Mesenchymal stem cell (in vitro differentiated cells and primary cell): ENCODE data around the gene INSYN2B. TPM values are rescaled to one million over a fixed set of nuclear protein-coding genes. Genes with fewer than 3 reads are reported as not detected.

ENCODE experiments used
- DNase-seq: peaks from one replicate; pipeline ENCODE4 v3.0.0-alpha.2; 2013
- H2AFZ ChIP-seq: one replicate; pipeline ENCODE4 v1.6.1; 2013; ENCODE audit warnings: low read depth, mild to moderate bottlenecking, control low read depth, inconsistent platforms, low read length, moderate library complexity
- H2AK5ac ChIP-seq: 2 replicates; pipeline ENCODE4 v1.6.1; 2013; ENCODE audit warnings: low read length, moderate library complexity, mild to moderate bottlenecking, inconsistent platforms; ENCODE audit not compliant: severe bottlenecking
- H2BK120ac ChIP-seq: one replicate; pipeline ENCODE4 v1.6.1; 2013; ENCODE audit warnings: low read depth, mild to moderate bottlenecking, inconsistent platforms, low read length, moderate library complexity
- H2BK12ac ChIP-seq, 2 experiments: one replicate each; pipeline ENCODE4 v1.6.1; 2013; ENCODE audit warnings: inconsistent platforms in 2 of 2, low read length in 2 of 2, mild to moderate bottlenecking in 2 of 2, moderate library complexity in 2 of 2, control low read depth in 1 of 2
- H2BK15ac ChIP-seq: one replicate; pipeline ENCODE4 v1.6.1; 2013; ENCODE audit warnings: mild to moderate bottlenecking, low read depth, inconsistent platforms; ENCODE audit not compliant: poor library complexity, severe bottlenecking
- H2BK5ac ChIP-seq: 2 replicates; pipeline ENCODE4 v1.6.1; 2013; ENCODE audit warnings: low read depth, mild to moderate bottlenecking, low read length, control low read depth, inconsistent platforms; ENCODE audit not compliant: poor library complexity, severe bottlenecking
- H3K14ac ChIP-seq, 2 experiments: one replicate each; pipeline ENCODE4 v1.6.1; 2013; ENCODE audit warnings: inconsistent platforms in 2 of 2, low read length in 2 of 2, control low read depth in 1 of 2, mild to moderate bottlenecking in 1 of 2, moderate library complexity in 1 of 2
- H3K18ac ChIP-seq, 2 experiments: one replicate each; pipeline ENCODE4 v1.6.1; 2013; ENCODE audit warnings: inconsistent platforms in 2 of 2, low read length in 2 of 2, control low read depth in 1 of 2, low read depth in 1 of 2, mild to moderate bottlenecking in 1 of 2
- H3K23ac ChIP-seq, 2 experiments: one replicate each; pipeline ENCODE4 v1.6.1; 2013; ENCODE audit warnings: inconsistent platforms in 2 of 2, low read length in 2 of 2, mild to moderate bottlenecking in 2 of 2, moderate library complexity in 2 of 2, control low read depth in 1 of 2
- H3K27ac ChIP-seq: 2 replicates; pipeline ENCODE4 v1.5.1; 2013; ENCODE audit warnings: mild to moderate bottlenecking, moderate library complexity, low read length, control low read depth, inconsistent platforms; ENCODE audit not compliant: poor library complexity, severe bottlenecking
- H3K27me3 ChIP-seq, 2 experiments: 2 replicates each; pipeline versions ENCODE4 v1.6.1 to v1.7.0; 2013; ENCODE audit warnings: low read length in 2 of 2, mild to moderate bottlenecking in 2 of 2, moderate library complexity in 2 of 2, control low read depth in 1 of 2, inconsistent platforms in 1 of 2; ENCODE audit not compliant: control insufficient read depth in 1 of 2, insufficient read depth in 1 of 2
- H3K36me3 ChIP-seq, 2 experiments: 2 replicates each; pipeline versions ENCODE4 v1.6.1 to v1.7.0; 2013; ENCODE audit warnings: low read length in 2 of 2, control low read depth in 1 of 2, inconsistent platforms in 1 of 2, low read depth in 1 of 2, mild to moderate bottlenecking in 1 of 2; ENCODE audit not compliant: insufficient read depth in 2 of 2, control insufficient read depth in 1 of 2
- H3K4ac ChIP-seq, 2 experiments: one replicate each; pipeline ENCODE4 v1.6.1; 2013; ENCODE audit warnings: inconsistent platforms in 2 of 2, low read length in 2 of 2, mild to moderate bottlenecking in 2 of 2, moderate library complexity in 2 of 2, control low read depth in 1 of 2, low read depth in 1 of 2
- H3K4me1 ChIP-seq: 2 replicates; pipeline ENCODE4 v1.6.1; 2013; ENCODE audit warnings: low read depth, low read length, control low read depth; ENCODE audit not compliant: control insufficient read depth, insufficient read depth
- H3K4me2 ChIP-seq: 2 replicates; pipeline ENCODE4 v1.6.1; 2013; ENCODE audit warnings: low read length, mild to moderate bottlenecking, inconsistent platforms; ENCODE audit not compliant: poor library complexity, severe bottlenecking
- H3K4me3 ChIP-seq, 2 experiments: 2 replicates each; pipeline versions ENCODE4 v1.5.1 to v1.7.0; 2013; ENCODE audit warnings: low read length in 2 of 2, mild to moderate bottlenecking in 2 of 2, control low read depth in 1 of 2, low read depth in 1 of 2; ENCODE audit not compliant: insufficient read depth in 1 of 2
- H3K79me1 ChIP-seq: replicated peaks from 2 replicates; pipeline ENCODE4 v1.6.1; 2013; ENCODE audit warnings: mild to moderate bottlenecking, control low read depth, low read length, inconsistent platforms; ENCODE audit not compliant: poor library complexity, severe bottlenecking
- H3K9ac ChIP-seq: 2 replicates; pipeline ENCODE4 v1.7.0; 2013; ENCODE audit warnings: mild to moderate bottlenecking, low read length, moderate library complexity
- H3K9me3 ChIP-seq: 2 replicates; pipeline ENCODE4 v1.7.0; 2013; ENCODE audit warnings: mild to moderate bottlenecking, low read length; ENCODE audit not compliant: control insufficient read depth
- H4K8ac ChIP-seq: one replicate; pipeline ENCODE4 v1.6.1; 2013; ENCODE audit warnings: inconsistent platforms, mild to moderate bottlenecking, low read length, moderate library complexity
- H4K91ac ChIP-seq: one replicate; pipeline ENCODE4 v1.6.1; 2013; ENCODE audit warnings: mild to moderate bottlenecking, low read length, inconsistent platforms
- WGBS: methylation state at CpG from one replicate; pipeline ENCODE4 v1.1.7; 2013; ENCODE audit warnings: mixed read lengths; 5-methylcytosine and 5-hydroxymethylcytosine counted together
- polyA plus RNA-seq, 2 experiments: library from polyadenylated mRNA; stranded (reverse); fragments of 200-250 nt; gene quantifications; one replicate each; pipeline ENCODE4 v1.2.3, GENCODE V29; 2013

Gene INSYN2B
- polyA plus RNA-seq (2013, experiment 1 of 2), result 10.6 TPM
- polyA plus RNA-seq (2013, experiment 2 of 2), result 10.6 TPM

DNA sequence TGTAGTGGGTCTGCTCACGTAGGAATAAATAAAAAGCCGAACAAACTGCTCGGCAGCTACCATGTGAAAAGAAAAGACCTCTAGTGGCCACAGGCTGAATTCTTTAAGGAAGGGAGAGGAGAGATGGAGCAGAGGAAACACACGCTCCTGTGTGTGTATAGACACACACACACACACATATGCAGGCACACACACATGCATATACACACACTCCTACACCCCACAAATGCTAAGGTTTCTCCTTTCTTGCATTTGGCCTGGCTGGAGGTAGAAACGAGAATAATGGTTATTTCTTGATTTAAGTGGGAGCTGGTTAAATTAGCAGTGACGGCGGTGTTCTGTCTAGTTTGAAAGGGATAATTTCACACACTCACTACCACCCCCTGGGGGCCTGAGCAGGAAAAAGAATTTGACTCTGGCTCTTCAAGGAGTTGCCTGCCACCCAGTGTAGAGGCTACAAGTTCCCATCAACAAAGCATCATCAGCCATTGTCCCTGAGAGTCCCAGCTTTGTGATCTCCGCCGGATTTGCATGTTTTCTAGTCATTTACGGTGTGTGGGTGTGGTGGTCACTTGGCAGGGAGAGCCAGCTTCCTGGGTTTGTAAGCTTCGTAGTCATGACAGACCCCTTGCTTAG lies at the start of gene INSYN2B:
Gene INSYN2B (minus strand): TSS at position 78 of the 636 bp plus-strand sequence. CDS start 96,597 bp downstream, outside the sequence.
- WGBS, result 11% methylated on average over 6 of the region's 11 CpGs
- H3K36me3 ChIP-seq, result no peaks in the 10 kb centered on the region
- H3K4me3 ChIP-seq, result peak within 1 kb of the TSS in 1 of 2 experiments; percentile 85
- H3K79me1 ChIP-seq, result peaks cover 2% of the 10 kb centered on the region
- H3K4ac ChIP-seq, result peak within 1 kb of the TSS in 1 of 2 experiments; percentile 79
- no peak within 1 kb of the TSS for H2BK15ac ChIP-seq
- H2BK120ac ChIP-seq, result peak within 1 kb of the TSS; percentile 23
- H3K27ac ChIP-seq, result peak within 1 kb of the TSS; percentile 63
- peak within 1 kb of the TSS; percentile 50 for H4K8ac ChIP-seq
- no peak within 1 kb of the TSS for H2BK5ac ChIP-seq
- peak within 1 kb of the TSS in 1 of 2 experiments; percentile 92 for H2BK12ac ChIP-seq
- no peak within 1 kb of the TSS for H2AFZ ChIP-seq
- H4K91ac ChIP-seq, result no peak within 1 kb of the TSS
- no peak within 1 kb of the TSS for H3K23ac ChIP-seq
- H3K9ac ChIP-seq, result peak within 1 kb of the TSS; percentile 93
- H2AK5ac ChIP-seq, result no peak within 1 kb of the TSS
- H3K14ac ChIP-seq, result no peak within 1 kb of the TSS
- H3K27me3 ChIP-seq, result no peaks in the 10 kb centered on the region
- no peaks in the 10 kb centered on the region for H3K9me3 ChIP-seq
- peaks cover 9% of the 10 kb centered on the region for H3K4me1 ChIP-seq
- peak within 1 kb of the TSS; percentile 60 to 76 for H3K18ac ChIP-seq
- H3K4me2 ChIP-seq, result peak within 1 kb of the TSS; percentile 81
- peak; percentile 94 for DNase-seq

GRCh38 chr5:170028124-170028523 lies 47.8 kb upstream of the INSYN2B start:
- Histone ChIP-seq H3K9ac (no peak overlapping the region), H3K27me3 (peaks cover 0 to 36% of the 10 kb centered on the region in 2 experiments), H2BK120ac (no peak overlapping the region), H3K23ac (no peak overlapping the region), H3K18ac (no peak overlapping the region), H3K4me3 (no peak overlapping the region), H3K4ac (no peak overlapping the region), H3K36me3 (no peaks in the 10 kb centered on the region), H2AK5ac (no peak overlapping the region), H3K14ac (no peak overlapping the region), H2AFZ (no peak overlapping the region), H2BK5ac (no peak overlapping the region), H3K4me1 (peaks cover 2% of the 10 kb centered on the region), H2BK12ac (no peak overlapping the region), H4K8ac (no peak overlapping the region), H3K9me3 (no peaks in the 10 kb centered on the region), H4K91ac (no peak overlapping the region), H3K79me1 (no peaks in the 10 kb centered on the region), H3K4me2 (no peak overlapping the region), H2BK15ac (no peak overlapping the region), H3K27ac (no peak overlapping the region)
- 69% methylated on average over 2 of the region's 2 CpGs for WGBS
- DNase-seq, result no peak

DNA sequence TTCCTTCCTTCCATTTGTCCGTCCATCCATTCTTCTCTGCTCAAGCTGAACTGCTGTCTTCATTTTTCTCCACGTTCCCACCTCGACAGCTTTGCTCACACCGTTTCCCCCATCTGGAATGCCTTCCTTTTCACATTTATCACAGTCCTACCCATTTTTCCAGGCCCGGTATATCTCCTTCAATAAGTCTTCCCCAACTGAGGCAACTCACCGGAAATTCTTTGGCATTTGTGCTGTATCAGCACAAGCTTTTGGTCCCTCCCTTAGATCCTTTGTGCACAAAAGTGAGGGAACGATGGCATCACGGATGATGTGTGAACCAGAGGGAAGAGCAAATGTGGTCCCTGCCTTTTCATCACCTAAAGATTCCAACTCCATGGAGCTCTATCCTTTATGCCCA lies 45.6 kb upstream of the INSYN2B start:
- H3K4me3 ChIP-seq, result no peak overlapping the region
- no peak for DNase-seq
- no peak overlapping the region for H2AK5ac ChIP-seq
- H4K91ac ChIP-seq, result no peak overlapping the region
- no peak overlapping the region for H3K9ac ChIP-seq
- peaks cover 0 to 58% of the 10 kb centered on the region in 2 experiments for H3K27me3 ChIP-seq
- H3K4ac ChIP-seq, result no peak overlapping the region
- H3K4me2 ChIP-seq, result no peak overlapping the region
- H3K18ac ChIP-seq, result no peak overlapping the region
- H3K9me3 ChIP-seq, result no peaks in the 10 kb centered on the region
- H2BK15ac ChIP-seq, result no peak overlapping the region
- no peaks in the 10 kb centered on the region for H3K79me1 ChIP-seq
- no peak overlapping the region for H3K14ac ChIP-seq
- no peak overlapping the region for H4K8ac ChIP-seq
- no peak overlapping the region for H2BK120ac ChIP-seq
- H2BK5ac ChIP-seq, result no peak overlapping the region
- WGBS, result 87% methylated on average over 8 of the region's 8 CpGs
- peaks cover 2% of the 10 kb centered on the region for H3K4me1 ChIP-seq
- no peaks in the 10 kb centered on the region for H3K36me3 ChIP-seq
- no peak overlapping the region for H3K27ac ChIP-seq
- no peak overlapping the region for H2BK12ac ChIP-seq
- no peak overlapping the region for H2AFZ ChIP-seq
- no peak overlapping the region for H3K23ac ChIP-seq

DNA sequence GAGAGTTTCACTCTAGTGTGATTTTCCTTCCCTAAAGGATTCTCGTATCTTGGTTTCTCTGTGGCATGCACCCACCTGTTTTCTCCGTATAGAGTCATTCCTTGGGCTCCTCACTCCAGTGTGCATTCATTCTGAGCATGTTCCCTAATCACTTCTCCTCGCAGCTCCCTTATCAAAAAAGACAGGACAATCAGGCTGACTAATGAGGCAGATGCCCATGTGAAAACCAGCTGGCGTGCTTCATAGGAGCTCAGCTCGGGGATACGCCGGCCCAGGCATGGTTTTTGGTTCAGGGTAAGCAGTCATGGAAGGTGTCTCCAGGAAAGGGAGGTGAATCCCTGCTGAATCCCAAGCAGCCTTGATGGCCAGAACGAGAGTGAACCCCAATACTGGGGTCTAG lies 41.2 kb upstream of the INSYN2B start:
- H3K79me1 ChIP-seq, result no peaks in the 10 kb centered on the region
- no peak overlapping the region for H3K4me3 ChIP-seq
- H3K27ac ChIP-seq, result no peak overlapping the region
- H3K23ac ChIP-seq, result no peak overlapping the region
- no peak overlapping the region for H4K91ac ChIP-seq
- H3K18ac ChIP-seq, result no peak overlapping the region
- H3K9me3 ChIP-seq, result no peaks in the 10 kb centered on the region
- H2AK5ac ChIP-seq, result no peak overlapping the region
- H3K36me3 ChIP-seq, result no peaks in the 10 kb centered on the region
- H4K8ac ChIP-seq, result no peak overlapping the region
- no peak overlapping the region for H3K9ac ChIP-seq
- WGBS, result 85% methylated on average over 8 of the region's 8 CpGs
- H3K4me1 ChIP-seq, result no peaks in the 10 kb centered on the region
- peaks cover 0 to 89% of the 10 kb centered on the region in 2 experiments for H3K27me3 ChIP-seq
- H3K4me2 ChIP-seq, result no peak overlapping the region
- H2BK5ac ChIP-seq, result no peak overlapping the region
- H2BK15ac ChIP-seq, result no peak overlapping the region
- no peak overlapping the region for H2AFZ ChIP-seq
- no peak overlapping the region for H3K14ac ChIP-seq
- no peak overlapping the region for H3K4ac ChIP-seq
- H2BK12ac ChIP-seq, result no peak overlapping the region
- no peak overlapping the region for H2BK120ac ChIP-seq
- no peak for DNase-seq
